Pons (tissue), 1 donor: Measurements from ENCODE around the gene LMNA.

Source experiments
- DNase-seq: peaks from one replicate; pipeline ENCODE4 v3.0.0-alpha.2; 2016; ENCODE audit warnings: low spot score

Gene LMNA

DNA sequence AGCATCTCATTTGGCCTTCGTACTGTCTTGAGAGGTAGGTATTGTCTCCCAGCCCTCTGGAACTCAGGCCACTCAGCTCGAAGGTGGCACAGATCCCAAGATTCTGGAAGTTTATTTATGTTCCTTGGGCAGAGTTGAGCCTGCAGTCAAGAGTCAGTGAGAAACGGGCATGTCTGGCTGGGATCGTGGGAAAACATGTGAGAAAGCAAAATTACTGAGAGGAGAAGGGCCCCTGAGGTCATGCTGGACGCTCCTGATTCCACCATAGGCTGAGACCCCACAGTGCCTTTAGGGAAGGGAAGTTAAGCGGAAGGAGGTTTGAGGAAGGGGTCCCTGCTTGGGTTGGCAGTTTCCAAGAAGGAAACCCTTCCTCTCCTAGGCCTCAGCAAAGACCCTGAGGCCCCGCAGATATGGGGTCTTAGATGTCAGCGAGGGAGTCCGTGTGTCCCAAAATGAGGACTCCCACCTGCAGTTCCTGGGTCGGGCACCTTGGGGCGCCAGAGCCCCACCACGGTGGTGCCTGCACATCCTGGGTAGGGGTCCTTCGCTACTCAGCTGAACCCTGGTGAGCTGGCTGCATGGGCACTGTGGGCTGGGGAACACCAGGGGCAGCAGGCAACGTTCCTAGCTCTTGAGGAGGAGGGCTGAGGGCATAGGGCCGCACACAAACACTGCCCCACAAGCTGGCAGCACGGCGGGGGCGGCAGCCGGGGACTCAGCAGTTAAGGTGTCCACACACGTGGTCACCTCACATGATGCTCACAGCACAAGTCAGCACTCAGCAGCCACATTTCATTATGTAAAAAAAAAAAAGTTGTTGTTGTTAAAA, 26.6 kb downstream of the LMNA start:
- peak; percentile 48 for DNase-seq

DNA sequence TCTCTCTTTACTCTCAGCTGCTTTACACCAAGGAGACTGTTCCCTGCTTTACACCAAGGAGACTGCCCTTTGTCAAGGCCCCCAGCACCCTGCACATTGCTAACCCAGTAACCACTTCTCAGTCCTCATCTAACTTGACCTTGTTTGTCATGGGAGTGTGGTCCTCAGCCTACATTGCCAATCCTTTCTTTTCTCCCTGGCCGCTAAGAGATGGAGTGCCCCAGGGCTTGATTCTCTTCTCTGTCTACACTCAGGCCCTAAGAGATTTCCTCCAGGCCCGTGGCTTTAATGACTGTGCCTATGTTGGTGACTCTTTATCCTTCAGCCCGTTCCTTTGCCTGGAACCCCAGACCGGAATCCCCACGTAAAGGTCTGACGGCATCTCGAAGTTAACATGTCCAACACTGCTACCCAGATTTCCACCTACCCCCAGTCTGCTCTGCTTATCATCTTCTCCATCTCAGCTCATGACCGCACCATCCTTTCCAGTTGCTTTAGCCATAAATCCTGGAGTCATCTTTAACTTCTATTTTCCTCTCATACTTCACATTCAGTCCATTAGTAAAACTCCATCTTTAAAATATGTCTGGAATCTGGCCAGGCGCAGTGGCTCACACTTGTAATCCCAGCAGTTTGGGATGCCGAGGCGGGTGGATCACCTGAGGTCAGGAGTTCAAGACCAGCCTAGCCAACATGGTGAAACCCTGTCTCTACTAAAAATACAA, 29.4 kb downstream of the LMNA start:
- no peak for DNase-seq

DNA sequence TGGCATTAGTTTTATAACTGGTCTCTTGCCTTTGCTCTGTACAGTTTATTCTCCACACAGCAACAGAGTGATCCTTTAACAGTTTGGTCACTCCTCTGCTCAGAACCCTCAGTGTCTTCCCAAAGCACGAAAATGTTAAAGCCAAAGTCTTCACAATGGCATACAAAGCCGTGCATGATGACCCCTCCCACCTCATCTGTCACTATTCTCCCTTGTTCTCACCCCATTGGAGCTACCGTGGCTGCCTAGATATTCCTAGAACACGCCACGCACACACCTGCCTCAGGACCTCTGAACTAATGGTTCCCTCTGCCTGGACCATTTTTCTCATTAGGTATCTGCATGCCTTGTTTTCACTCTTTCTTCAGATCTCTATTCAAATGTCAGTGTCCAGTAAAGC, 30.2 kb downstream of the LMNA start:
- DNase-seq = no peak

DNA sequence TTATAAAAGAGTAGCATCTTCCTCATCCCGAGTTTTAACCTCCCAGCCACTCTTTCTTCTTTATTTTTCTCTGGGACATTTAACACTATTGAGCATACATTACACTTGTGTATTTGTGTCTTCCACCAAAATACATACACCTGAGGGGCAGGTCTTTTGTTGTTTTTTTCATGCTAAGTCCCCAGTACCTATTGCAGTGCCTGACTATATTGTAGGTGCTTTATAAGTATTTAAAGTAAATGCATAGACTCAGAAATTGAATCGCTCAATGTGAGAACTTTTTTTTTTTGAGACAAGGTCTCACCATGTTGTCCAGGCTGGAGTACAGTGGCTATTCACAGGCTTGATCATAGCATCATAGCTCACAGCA, 31.1 kb downstream of the LMNA start:
- DNase-seq = no peak

DNA sequence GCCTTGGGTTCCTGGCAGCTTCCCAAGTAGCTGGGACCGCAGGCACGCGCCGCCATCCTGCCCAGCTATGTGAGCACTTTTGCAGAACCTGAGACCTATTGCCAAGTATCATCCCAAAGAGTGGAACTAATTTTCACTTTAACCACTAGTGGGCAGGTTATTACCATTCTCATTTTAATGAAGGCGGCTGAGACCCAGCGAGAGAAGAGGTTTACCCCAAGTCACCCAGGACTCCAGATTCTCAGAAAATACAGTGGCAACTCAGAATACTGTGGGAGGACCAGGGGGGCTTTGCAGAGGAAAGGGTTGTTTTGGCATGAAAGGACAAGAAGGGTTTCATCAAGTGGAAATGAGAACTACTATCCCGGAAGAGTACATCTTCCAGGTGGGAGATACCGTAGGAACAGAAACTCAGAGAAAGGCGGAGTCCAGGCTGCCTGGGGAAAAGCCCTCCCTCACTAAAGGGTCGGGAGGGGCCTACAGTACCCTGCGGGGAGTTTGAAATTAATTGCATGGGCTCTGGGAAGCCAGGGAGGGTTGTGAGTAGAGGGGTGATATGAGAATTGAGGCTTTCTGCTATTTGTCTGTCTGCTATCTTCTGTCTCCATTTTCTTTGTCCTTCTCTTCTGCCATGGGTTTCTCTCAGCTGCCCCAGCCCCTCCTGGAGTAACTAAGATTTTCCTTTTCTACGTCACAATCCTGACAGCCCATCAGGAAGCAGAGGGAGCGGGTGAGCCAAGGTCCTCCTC, 31.7 kb downstream of the LMNA start:
- peak; percentile 93 for DNase-seq

DNA sequence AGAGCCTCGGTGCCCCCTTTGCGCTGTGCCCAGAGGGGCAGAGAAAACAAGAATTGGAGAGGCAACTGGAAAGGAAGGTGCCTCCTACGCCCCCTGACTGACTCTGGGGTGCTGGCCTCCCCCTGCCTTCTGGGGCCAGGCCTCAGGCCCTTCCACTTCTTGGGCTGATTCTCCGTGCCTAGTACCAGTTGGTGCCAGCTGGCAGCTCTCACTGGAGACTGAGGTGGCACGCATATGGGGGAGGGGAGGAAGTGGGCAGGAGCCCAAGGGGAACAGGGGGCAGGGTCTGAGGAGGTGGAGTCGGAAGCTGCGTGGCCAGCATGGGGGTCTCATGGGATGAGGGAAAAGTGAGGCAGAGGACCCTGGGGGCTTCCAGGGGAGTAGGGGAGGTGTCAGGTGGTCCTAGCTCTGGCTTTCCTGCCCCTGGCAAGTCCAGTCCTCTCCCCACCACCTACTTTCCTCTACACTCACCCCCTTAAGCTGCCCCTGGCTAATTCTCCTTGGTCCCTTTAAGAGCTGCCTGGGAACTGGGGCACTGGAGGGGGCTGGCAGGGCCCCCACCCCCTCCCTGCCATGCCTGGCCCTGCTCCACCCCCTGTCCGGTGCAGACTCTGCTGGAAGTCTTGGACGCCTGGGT, 32.4 kb downstream of the LMNA start:
- peak; percentile 80 for DNase-seq

DNA sequence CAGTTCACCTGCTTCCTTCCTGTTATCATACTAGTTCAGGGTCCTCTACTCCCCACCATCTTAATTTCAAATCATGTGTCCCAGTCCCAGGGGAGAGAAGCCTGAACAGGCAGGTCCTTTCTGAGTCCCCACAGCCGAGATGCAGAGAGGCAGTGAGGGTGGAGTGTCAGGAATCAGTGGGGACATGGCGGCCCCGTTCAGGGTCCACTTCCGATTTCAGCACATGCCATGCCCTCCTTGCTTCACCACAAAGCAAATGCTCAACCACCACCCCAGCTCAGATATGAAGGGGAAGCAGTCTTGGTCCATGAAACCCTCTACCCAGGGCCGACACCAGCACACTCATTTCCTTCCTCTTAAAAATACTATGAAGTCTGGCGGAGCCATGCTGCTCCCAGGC, 33.7 kb downstream of the LMNA start:
- no peak for DNase-seq

DNA sequence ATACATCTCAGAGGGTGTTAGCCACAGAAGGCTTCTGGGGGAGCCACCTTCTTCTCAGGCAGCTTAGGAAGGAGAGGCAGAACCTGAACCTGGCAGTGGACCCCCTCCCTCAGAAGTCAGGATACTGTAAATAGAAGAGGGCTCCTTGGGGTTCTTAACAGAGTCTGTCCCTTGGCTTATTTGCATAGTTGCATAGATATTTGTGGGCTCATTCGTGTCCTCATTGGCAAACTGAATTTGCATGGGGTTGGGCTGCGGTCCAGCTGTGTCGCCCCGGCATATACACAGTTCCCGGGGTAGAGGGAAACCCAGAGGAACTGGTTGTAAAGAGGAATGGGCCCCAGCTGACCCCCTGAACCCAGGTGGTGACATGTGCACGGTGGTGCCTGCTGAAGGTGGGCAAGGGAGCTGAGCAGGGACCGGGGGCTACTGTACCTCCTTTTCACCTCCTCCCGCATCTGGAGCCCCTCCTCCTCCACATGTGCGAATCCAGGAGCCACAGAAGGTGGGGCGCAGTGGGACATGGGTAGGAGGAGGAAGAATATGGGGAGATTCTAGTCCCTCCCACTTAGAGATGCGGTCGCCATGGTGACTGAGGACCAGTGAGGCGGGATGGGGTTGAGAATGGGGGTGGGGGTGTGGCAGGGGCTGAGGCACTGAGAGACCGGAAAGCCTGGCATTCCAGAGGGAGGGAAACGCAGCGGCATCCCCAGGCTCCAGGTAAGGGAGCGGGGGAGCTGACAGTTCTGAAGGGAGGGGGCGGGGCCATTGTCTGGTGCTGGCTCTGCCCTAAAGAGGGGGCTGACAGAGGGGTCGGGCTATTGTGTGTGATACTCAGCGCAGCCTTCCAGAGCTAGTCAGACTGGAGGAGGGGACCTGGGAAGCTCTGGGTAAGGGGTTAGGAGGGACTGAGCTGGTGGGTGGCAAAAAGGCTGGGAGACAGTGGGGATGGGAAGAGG, 35.1 kb downstream of the LMNA start:
- DNase-seq = no peak

DNA sequence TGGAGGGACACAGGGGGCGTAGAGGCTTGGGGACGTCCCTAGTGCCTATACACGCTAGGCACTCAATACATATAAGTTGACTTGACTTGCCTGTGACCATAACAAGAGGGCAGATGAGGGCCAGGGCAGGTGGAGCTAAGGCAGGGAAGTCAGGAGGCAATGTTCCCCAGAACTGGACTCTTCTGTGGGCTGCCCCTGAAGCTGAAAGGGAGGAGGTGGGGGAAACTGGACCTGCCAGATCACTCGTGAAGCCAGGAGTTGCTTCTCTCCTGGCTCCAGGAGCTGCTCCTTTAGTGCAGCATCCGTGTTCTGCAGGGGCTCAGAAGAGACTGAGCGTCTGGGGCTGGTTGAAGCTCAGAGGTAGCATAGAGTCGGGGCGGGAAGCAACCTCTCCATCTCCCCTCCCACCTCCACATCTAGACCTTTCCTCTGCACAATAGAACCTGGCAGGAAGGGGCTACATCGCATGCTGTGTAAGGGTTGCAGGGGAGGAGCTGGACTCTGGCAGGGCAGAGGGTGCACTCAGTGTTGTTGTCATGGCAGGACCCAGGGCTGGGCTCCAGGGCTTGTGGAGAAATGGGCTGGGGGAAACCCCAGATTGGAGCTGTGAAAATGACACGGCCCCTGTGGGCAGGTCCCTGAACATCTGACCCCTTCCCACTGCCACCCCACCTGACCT, 36.0 kb downstream of the LMNA start:
- DNase-seq = no peak

DNA sequence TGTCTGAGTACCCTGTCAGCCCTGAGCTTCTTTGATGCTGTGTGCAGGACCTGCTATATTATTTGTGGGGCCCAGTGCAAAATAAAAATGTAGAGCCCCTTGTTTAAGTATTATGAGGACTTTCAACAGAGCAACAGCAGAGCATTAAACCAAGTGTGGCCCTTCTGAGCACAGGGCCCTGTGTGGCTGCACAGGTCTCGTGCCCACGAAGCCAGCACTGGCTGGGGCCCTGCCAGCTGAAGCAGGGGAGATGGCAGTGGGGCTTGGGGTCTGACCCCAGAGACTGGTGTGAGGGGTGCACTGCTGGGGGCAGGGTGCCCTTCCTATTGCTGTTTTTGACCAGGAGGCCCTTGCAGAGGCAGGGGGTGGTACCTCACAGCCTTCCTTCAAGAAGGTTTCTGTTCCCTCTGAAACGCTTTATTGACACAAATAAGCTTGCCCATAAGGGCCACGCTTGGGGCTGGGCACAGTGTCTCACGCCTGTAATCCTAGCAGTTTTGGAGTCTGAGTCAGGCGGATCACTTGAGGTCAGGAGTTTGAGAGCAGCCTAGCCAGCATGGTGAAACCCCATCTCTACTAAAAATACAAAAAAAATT, 36.7 kb downstream of the LMNA start:
- DNase-seq = peak; percentile 50

DNA sequence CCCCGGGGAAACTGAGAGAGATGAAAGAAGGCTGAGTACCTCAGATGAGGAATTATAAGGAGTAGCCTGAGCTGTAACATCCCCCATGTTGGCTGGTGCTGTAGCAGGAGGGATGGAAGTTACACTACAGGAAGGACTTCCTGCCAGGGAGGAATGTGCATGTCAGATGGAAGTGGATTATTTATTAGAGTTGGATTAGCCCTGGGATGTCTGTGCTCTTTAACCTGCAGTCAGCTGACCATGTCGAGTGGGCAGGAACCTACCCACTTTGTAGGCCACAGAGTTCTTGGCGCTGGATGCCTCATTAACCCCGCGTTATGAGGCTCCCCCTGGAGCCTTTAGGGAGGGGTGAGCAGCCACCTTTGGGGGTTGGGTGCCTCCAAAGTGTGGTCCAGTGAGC, 38.1 kb downstream of the LMNA start:
- DNase-seq = no peak

DNA sequence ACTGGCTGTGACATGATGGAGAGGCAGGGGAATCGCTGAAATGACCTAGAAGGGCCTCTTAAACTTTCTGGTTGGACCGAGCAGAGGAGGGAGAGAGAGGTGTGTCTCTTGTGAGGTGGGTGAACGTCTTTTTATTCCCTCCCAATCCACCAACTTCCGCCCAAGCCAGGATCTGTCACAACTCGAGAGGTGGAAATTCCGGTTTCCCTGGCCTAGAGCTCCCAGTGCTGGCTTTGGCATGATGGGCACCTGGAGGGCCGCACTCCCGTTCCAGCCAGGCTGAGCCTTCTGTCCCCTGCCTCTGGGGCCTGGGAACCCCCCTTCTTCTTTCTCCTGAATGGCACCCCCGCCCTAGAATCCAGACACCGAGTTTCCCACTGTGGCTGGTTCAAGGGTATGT, 38.9 kb downstream of the LMNA start, which contains the start of gene SEMA4A:
Gene SEMA4A, plus strand, starts transcription at position 224 of the 400 bp plus-strand sequence. CDS start 994 bp downstream, outside the sequence.
- DNase-seq = no peak

DNA sequence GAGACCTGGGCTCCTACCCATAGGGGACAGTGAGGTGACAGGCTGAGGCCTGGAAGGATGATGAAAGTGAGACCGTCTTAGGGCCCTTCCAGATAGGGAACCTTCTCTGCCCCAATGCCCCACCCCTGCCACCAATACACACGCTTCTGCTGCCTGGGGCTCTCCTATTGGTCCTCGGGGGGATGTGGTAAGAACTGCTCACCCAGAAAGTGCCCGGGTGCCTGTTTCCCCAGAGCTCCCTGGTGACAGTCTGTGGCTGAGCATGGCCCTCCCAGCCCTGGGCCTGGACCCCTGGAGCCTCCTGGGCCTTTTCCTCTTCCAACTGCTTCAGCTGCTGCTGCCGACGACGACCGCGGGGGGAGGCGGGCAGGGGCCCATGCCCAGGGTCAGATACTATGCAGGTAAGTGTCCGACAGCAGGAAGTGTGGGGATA, 39.8 kb downstream of the LMNA start:
- peak; percentile 58 for DNase-seq

DNA sequence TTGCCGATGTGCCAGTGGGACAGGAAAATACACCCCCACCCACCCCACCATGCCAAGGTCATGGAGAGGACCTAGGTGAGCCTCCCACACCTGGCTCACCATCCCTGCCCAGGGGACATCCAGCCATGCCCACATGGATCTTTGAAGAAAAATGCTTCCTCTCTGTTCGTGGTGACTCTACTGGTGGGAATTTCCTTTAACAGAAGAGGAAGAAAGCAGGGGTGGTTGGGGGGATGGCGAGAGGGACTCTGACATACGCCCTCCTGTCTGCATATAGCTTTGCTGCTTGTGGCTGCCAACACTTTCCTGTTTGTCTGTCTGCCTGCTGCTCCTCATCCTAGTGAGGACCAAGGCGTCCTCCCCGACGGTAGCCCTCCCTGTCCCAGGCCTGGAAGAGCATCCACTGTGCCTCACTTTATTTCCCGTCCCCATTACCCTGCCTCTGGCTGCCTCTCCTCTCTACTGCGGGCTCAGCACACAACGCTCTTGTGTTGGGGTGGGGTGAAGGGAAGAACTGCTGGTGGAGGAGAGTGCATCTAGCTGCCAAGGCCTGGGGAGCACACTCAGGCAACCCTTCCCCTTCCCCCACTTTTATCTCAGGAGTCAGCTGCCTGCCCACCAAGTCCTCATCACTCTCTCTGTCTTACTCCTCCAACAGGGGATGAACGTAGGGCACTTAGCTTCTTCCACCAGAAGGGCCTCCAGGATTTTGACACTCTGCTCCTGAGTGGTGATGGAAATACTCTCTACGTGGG, 41.4 kb downstream of the LMNA start:
- DNase-seq = no peak

DNA sequence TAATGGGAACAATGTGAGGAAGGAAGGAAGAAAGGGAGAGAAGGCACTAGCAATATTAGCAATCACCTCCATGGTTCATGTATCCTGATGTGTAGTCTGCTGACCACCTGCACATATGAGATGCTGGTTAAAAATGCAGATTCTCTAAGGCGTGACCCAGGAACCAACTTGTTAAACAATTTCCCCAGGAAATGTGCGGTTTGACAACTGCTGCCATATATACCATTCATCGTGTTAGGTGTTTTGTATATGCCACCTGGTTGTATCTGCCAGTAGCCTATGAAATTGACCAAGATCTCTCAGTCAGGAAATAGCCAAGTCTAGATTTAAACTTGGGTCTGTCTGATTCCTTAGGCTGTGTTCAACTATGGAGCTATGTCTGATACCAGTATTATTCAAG, 43.0 kb downstream of the LMNA start:
- no peak for DNase-seq

DNA sequence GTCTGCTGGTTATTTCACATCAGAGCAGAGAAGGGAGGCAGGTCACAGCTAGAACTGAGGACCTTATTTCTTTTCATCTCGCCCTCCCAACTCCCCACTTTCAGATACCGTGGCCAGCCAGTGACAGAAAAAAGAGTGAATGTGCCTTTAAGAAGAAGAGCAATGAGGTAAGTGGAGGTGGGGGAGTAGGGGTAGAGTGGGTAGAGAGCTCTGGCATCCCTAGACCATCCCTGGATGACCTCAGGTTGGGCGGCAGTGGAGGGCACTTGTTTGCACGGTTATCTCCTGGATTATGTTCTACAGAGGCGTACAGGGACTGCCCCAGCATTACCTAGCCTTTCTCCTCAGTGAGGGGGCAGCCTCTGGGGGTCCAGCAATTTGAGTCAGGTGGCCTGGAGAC, 43.5 kb downstream of the LMNA start:
- DNase-seq = no peak

DNA sequence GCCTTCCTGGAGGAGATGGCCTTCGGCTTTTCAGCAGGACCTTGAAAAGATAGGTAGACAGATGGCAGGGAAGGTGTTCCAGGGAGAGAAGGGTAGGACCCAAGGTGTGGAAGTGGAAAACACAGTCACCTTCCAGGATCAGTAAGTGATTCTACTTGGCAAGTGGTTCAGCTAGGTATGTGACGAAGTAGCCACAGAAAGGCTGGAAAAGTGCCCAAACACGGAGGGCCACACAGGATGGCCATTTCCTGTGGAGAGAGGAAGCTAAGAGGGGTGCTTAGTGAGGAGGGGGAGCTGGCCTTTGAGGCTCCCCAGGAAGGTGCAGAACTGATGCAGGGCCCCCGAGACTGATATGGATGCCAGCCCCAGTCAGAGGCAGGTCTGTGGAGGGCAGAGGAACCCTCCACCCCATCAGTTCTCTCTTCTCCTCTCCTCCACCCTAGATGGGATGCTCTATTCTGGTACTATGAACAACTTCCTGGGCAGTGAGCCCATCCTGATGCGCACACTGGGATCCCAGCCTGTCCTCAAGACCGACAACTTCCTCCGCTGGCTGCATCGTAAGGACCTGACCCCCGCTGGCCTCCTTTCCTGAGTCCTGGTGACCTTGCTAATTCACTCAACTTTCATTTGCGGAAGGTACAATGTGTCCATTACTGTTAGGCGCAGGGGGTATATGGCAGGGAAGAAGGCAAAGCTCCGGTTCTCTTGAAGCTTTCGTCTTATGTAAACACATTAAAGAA, 45.7 kb downstream of the LMNA start:
- DNase-seq = no peak

DNA sequence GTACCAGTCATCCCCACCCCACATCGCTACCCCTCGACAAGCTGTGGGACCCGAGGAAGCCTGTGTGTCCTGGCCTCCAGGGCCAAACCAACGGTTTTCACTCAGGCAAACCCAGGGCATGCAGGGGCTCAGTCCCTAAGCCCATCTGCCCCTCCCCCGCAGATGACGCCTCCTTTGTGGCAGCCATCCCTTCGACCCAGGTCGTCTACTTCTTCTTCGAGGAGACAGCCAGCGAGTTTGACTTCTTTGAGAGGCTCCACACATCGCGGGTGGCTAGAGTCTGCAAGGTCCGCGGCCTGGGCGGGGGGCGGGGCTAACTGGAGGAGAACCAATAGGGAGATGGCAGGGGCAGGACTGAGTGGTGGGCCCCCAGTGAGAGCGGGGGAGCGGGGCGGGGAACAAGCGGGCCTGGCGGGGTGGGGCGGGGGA, 46.2 kb downstream of the LMNA start:
- DNase-seq = peak; percentile 67
